ENCODE data around the gene RORB.

Gene RORB

DNA sequence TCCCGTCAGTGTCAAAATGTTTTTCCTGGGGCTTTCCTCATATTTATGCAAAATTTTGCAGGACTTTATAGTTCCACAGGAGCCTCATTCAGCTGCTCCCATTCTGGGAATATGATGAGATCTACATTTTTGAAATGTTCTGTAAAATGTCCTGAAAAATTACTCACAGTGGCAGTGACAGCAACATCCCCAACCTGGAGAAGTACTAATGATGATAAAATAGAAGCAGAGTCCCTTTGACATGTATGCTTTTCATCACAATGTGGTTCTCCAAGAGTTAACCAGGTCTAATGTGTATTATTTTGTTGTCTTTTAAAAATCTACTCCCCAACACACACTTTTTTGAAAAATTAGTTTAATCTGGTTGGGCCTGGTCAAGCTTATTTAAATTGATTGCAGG is 36.1 kb downstream of the RORB start:
- H3K36me3 Mint-ChIP-seq: no peaks in the 10 kb centered on the region
- no peaks in the 10 kb centered on the region for H3K9me3 Mint-ChIP-seq (ENCODE audit: low read depth)
- H3K27me3 Mint-ChIP-seq: peaks cover 7% of the 10 kb centered on the region
- H3K27ac Mint-ChIP-seq: no peak overlapping the region
- H3K4me3 Mint-ChIP-seq: no peak overlapping the region
- H3K4me1 Mint-ChIP-seq (ENCODE audit: low read depth): no peaks in the 10 kb centered on the region

DNA sequence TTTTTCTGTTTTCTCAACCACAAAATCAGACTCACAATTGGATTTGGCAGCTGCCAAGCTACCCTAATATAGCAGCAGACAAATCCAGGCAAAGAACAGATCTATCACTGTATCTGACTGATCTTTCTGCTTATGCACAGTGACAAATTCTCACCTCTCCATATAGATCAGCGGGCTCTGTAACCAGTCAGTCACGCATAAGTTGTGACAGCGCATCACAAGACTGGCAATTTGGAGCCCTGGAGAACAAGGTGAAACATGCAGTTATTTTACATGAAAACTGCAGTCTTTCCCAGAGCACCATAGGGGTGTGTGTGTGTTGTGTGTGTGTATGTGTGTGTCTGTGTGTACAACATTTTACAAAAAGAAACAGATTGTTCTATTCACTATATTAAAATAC is 37.7 kb downstream of the RORB start:
- Mint-ChIP-seq H3K27ac (no peak overlapping the region), H3K4me3 (no peak overlapping the region), H3K36me3 (no peaks in the 10 kb centered on the region), H3K4me1 (ENCODE audit: low read depth) (no peaks in the 10 kb centered on the region), H3K27me3 (peaks cover 7% of the 10 kb centered on the region), H3K9me3 (ENCODE audit: low read depth) (no peaks in the 10 kb centered on the region)

DNA sequence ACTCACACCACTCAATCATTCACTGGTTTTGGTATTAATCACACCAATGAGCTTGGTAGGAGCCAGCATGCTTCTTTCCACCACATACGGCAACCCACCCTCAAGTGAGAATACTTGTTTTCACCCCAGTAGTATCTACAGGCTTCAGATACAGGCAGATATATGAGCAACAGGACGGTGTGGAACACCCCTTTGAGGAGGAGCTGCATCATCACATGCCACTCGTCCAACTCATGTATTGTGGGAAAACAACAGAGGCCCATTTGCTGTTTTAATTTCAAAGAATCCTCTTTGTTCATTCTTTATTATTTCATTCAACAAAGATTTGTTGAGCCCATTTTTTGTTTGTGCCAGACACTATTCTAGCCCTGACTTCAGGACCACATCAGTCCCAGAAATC is 46.0 kb downstream of the RORB start:
- H3K9me3 Mint-ChIP-seq (ENCODE audit: low read depth): no peaks in the 10 kb centered on the region

GRCh38 chr9:74551266-74551665 is 54.1 kb downstream of the RORB start:
- H3K4me1 Mint-ChIP-seq (ENCODE audit: low read depth): no peaks in the 10 kb centered on the region
- H3K27me3 Mint-ChIP-seq: no peaks in the 10 kb centered on the region
- no peak overlapping the region for H3K4me3 Mint-ChIP-seq
- no peaks in the 10 kb centered on the region for H3K9me3 Mint-ChIP-seq (ENCODE audit: low read depth)
- no peak overlapping the region for H3K27ac Mint-ChIP-seq
- no peaks in the 10 kb centered on the region for H3K36me3 Mint-ChIP-seq

More for the DNA sequence above, 46.0 kb downstream of the RORB start:
- no peaks in the 10 kb centered on the region for H3K4me1 Mint-ChIP-seq (ENCODE audit: low read depth)
- no peaks in the 10 kb centered on the region for H3K36me3 Mint-ChIP-seq
- H3K27ac Mint-ChIP-seq: no peak overlapping the region
- no peak overlapping the region for H3K4me3 Mint-ChIP-seq
- H3K27me3 Mint-ChIP-seq: peaks cover 3% of the 10 kb centered on the region

DNA sequence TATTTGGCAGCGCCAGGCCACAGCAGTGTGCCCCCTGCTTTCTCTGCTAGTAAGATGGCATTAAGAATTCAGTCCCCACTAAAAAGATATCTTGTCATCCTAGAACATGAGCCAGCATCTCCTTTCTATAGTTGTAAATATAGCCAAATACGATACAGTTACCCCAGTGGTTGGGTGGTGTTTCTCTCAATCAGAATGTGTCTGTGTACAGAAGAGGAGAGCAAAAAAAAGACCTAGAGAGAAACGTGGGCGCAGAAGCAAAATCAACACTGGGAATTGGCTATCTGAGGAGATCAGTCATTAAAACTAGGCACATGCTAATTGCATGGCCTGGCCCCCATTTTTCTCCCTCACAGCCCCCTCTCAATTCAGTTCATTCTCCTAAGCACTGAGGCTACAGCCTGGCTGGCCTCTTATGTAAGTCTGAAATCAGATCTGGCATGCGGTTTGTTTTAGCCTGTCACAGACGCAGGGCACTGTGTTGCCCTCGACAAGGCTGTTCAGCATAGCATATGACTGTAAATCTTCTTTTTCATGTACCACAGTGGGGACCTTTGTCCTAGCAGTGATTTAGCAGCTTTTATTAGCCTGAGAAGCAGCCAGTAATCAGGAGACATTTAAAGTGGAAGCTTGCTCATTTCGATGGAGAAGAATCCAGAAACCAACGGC is 57.8 kb downstream of the RORB start:
- no peaks in the 10 kb centered on the region for H3K36me3 Mint-ChIP-seq
- no peaks in the 10 kb centered on the region for H3K4me1 Mint-ChIP-seq (ENCODE audit: low read depth)
- H3K9me3 Mint-ChIP-seq (ENCODE audit: low read depth): no peaks in the 10 kb centered on the region
- no peak overlapping the region for H3K27ac Mint-ChIP-seq
- H3K4me3 Mint-ChIP-seq: no peak overlapping the region
- no peaks in the 10 kb centered on the region for H3K27me3 Mint-ChIP-seq

DNA sequence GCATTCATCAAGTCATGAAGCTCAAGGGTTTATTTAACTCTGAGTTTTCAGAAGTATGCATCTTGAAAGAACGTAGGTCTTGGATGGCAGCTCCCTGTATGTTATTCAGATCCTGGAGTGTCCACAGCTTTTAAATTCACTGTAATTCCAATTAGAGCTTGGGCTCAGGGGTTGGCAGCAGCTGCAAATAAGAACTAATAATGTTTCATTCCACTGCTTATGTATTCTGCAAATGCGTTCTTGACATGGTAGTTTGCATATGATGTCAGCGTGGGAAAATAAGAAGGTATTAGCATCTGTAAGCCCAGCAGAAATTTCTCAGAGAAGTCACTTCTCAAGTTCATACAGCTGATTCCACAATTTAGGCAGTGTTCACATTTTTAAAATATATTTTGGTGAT is 58.4 kb downstream of the RORB start:
- no peaks in the 10 kb centered on the region for H3K4me1 Mint-ChIP-seq (ENCODE audit: low read depth)
- no peak overlapping the region for H3K27ac Mint-ChIP-seq
- no peaks in the 10 kb centered on the region for H3K9me3 Mint-ChIP-seq (ENCODE audit: low read depth)
- H3K4me3 Mint-ChIP-seq: no peak overlapping the region
- no peaks in the 10 kb centered on the region for H3K36me3 Mint-ChIP-seq
- no peaks in the 10 kb centered on the region for H3K27me3 Mint-ChIP-seq

GRCh38 chr9:74556685-74557084 is 59.5 kb downstream of the RORB start:
- Mint-ChIP-seq H3K36me3 (no peaks in the 10 kb centered on the region), H3K4me1 (ENCODE audit: low read depth) (no peaks in the 10 kb centered on the region), H3K27ac (no peak overlapping the region), H3K4me3 (no peak overlapping the region), H3K9me3 (ENCODE audit: low read depth) (no peaks in the 10 kb centered on the region), H3K27me3 (no peaks in the 10 kb centered on the region)

GRCh38 chr9:74557571-74557970 is 60.4 kb downstream of the RORB start:
- no peaks in the 10 kb centered on the region for H3K27me3 Mint-ChIP-seq
- no peaks in the 10 kb centered on the region for H3K9me3 Mint-ChIP-seq (ENCODE audit: low read depth)
- H3K36me3 Mint-ChIP-seq: no peaks in the 10 kb centered on the region
- H3K4me3 Mint-ChIP-seq: no peak overlapping the region
- no peaks in the 10 kb centered on the region for H3K4me1 Mint-ChIP-seq (ENCODE audit: low read depth)
- no peak overlapping the region for H3K27ac Mint-ChIP-seq

GRCh38 chr9:74562611-74563010 is 65.5 kb downstream of the RORB start:
- Mint-ChIP-seq H3K4me1 (ENCODE audit: low read depth) (no peaks in the 10 kb centered on the region), H3K27ac (no peak overlapping the region), H3K4me3 (no peak overlapping the region), H3K9me3 (ENCODE audit: low read depth) (no peaks in the 10 kb centered on the region), H3K27me3 (no peaks in the 10 kb centered on the region), H3K36me3 (no peaks in the 10 kb centered on the region)

- H3K4me1 Mint-ChIP-seq (ENCODE audit: low read depth): no peaks in the 10 kb centered on the region
- no peak overlapping the region for H3K4me3 Mint-ChIP-seq
- peaks cover 3% of the 10 kb centered on the region for H3K27me3 Mint-ChIP-seq
- H3K27ac Mint-ChIP-seq: no peak overlapping the region
- H3K36me3 Mint-ChIP-seq: no peaks in the 10 kb centered on the region
- H3K9me3 Mint-ChIP-seq (ENCODE audit: low read depth): no peaks in the 10 kb centered on the region
Observed at GRCh38 chr9:74570879-74571512, 73.9 kb downstream of the RORB start.

- Mint-ChIP-seq H3K27ac (no peak overlapping the region), H3K9me3 (ENCODE audit: low read depth) (no peaks in the 10 kb centered on the region), H3K4me3 (no peak overlapping the region), H3K36me3 (no peaks in the 10 kb centered on the region), H3K27me3 (peaks cover 3% of the 10 kb centered on the region), H3K4me1 (ENCODE audit: low read depth) (no peaks in the 10 kb centered on the region)
Observed at GRCh38 chr9:74573640-74574191, 76.6 kb downstream of the RORB start.

GRCh38 chr9:74576176-74576575 is 79.0 kb downstream of the RORB start:
- Mint-ChIP-seq H3K9me3 (ENCODE audit: low read depth) (no peaks in the 10 kb centered on the region), H3K4me3 (no peak overlapping the region), H3K27me3 (no peaks in the 10 kb centered on the region), H3K27ac (no peak overlapping the region), H3K36me3 (no peaks in the 10 kb centered on the region), H3K4me1 (ENCODE audit: low read depth) (no peaks in the 10 kb centered on the region)

GRCh38 chr9:74577956-74578355 is 80.8 kb downstream of the RORB start:
- no peaks in the 10 kb centered on the region for H3K9me3 Mint-ChIP-seq (ENCODE audit: low read depth)
- H3K27me3 Mint-ChIP-seq: no peaks in the 10 kb centered on the region
- no peak overlapping the region for H3K27ac Mint-ChIP-seq
- no peaks in the 10 kb centered on the region for H3K36me3 Mint-ChIP-seq
- no peaks in the 10 kb centered on the region for H3K4me1 Mint-ChIP-seq (ENCODE audit: low read depth)
- no peak overlapping the region for H3K4me3 Mint-ChIP-seq

- Mint-ChIP-seq H3K36me3 (no peaks in the 10 kb centered on the region), H3K27ac (no peak overlapping the region), H3K9me3 (ENCODE audit: low read depth) (no peaks in the 10 kb centered on the region), H3K4me3 (no peak overlapping the region), H3K4me1 (ENCODE audit: low read depth) (no peaks in the 10 kb centered on the region), H3K27me3 (peaks cover 3% of the 10 kb centered on the region)
Observed at GRCh38 chr9:74589576-74589975, 92.4 kb downstream of the RORB start.

DNA sequence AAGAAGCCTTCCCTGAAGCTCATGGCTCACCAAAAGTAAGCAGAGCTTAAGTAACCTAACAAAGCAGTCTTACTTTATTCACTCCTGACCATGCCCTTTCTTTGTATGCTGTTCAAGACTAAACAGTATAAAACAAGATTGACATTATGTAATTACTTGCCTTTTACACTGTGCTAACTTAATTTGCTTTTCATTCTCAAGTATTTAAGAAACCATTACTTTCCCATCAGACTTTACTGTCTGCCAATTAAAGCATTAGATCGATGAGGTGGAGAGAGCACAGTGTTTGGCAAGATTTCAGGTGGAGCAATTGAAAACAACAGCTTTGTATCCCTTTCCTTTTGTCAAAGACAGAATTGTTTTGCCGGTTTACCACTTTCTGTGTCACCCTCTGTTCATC is 98.2 kb downstream of the RORB start:
- no peaks in the 10 kb centered on the region for H3K36me3 Mint-ChIP-seq
- H3K27me3 Mint-ChIP-seq: peaks cover 2% of the 10 kb centered on the region
- H3K4me1 Mint-ChIP-seq (ENCODE audit: low read depth): no peaks in the 10 kb centered on the region
- no peaks in the 10 kb centered on the region for H3K9me3 Mint-ChIP-seq (ENCODE audit: low read depth)
- H3K27ac Mint-ChIP-seq: no peak overlapping the region
- no peak overlapping the region for H3K4me3 Mint-ChIP-seq

- Mint-ChIP-seq H3K36me3 (no peaks in the 10 kb centered on the region), H3K4me3 (no peak overlapping the region), H3K27ac (no peak overlapping the region), H3K27me3 (no peaks in the 10 kb centered on the region), H3K4me1 (ENCODE audit: low read depth) (no peaks in the 10 kb centered on the region), H3K9me3 (ENCODE audit: low read depth) (no peaks in the 10 kb centered on the region)
Observed at GRCh38 chr9:74598874-74599273, 101.7 kb downstream of the RORB start.
